Suprapubic skin (tissue), 4 donors: Measurements from ENCODE around the gene STRA6. TPM values are rescaled to one million over a fixed set of nuclear protein-coding genes. Genes with fewer than 3 reads are reported as not detected.
A peak's percentile ranks its signal among the peaks of the same experiment; 100 is the strongest.

Experiments
- DNase-seq, 2 donors: peaks; one replicate each; pipeline ENCODE4 v3.0.0-alpha.2; 2019; ENCODE audit warnings: low spot score in 2 of 2
- H3K27ac ChIP-seq: fragments of 200-600 bp; sonication (generic); one replicate; pipeline ENCODE4 v1.5.1; 2019
- H3K27me3 ChIP-seq: fragments of 200-600 bp; sonication (generic); one replicate; pipeline ENCODE4 v1.5.1; 2019
- H3K36me3 ChIP-seq: fragments of 200-600 bp; sonication (generic); one replicate; pipeline ENCODE4 v1.5.1; 2019
- H3K4me1 ChIP-seq: fragments of 200-600 bp; sonication (generic); one replicate; pipeline ENCODE4 v1.5.1; 2019
- H3K4me3 ChIP-seq: fragments of 200-600 bp; sonication (generic); one replicate; pipeline ENCODE4 v1.5.1; 2019; ENCODE audit warnings: mild to moderate bottlenecking
- H3K9me3 ChIP-seq: fragments of 200-600 bp; sonication (generic); one replicate; pipeline ENCODE4 v1.5.1; 2019
- EP300 ChIP-seq: sonication (generic); formaldehyde crosslinking; IDR thresholded peaks from one replicate; pipeline ENCODE4 v1.6.1; 2017; ENCODE audit warnings: antibody characterized with exemption
- POLR2A ChIP-seq, 2 donors: fragments of 450-650 bp; IDR thresholded peaks; one replicate each; pipeline ENCODE4 v1.6.1; 2017; ENCODE audit warnings: antibody characterized with exemption in 2 of 2, mild to moderate bottlenecking in 2 of 2, moderate library complexity in 2 of 2
- POLR2AphosphoS5 ChIP-seq, 3 donors: sonication (generic); formaldehyde crosslinking; IDR thresholded peaks; one replicate each; pipeline ENCODE4 v1.6.1; 2017; ENCODE audit warnings: antibody characterized with exemption in 3 of 3
- WGBS: methylation state at CpG from one replicate; pipeline ENCODE4 v1.1.5; 2018; 5-methylcytosine and 5-hydroxymethylcytosine counted together
- total RNA-seq, 4 donors: library from RNA; depleted of rRNA; stranded (reverse); fragments of >200 nt; gene quantifications; one replicate each; pipeline ENCODE4 v1.1.0, GENCODE V29; 2016
- TF ChIP-seq, protein P1 (sequence below), 2 donors: fragments of 200-600 bp in 1 of 2; fragments of 450-650 bp in 1 of 2; sonication (generic) in 1 of 2; IDR thresholded peaks; one replicate each; pipeline ENCODE4 v1.5.1; 2016 to 2019; ENCODE audit warnings: antibody characterized with exemption in 2 of 2, mild to moderate bottlenecking in 1 of 2, moderate library complexity in 1 of 2

The STRA6 gene
- total RNA-seq, 4 donors from 2014 or later: 0.26 to 0.39 TPM; not detected in 2

DNA sequence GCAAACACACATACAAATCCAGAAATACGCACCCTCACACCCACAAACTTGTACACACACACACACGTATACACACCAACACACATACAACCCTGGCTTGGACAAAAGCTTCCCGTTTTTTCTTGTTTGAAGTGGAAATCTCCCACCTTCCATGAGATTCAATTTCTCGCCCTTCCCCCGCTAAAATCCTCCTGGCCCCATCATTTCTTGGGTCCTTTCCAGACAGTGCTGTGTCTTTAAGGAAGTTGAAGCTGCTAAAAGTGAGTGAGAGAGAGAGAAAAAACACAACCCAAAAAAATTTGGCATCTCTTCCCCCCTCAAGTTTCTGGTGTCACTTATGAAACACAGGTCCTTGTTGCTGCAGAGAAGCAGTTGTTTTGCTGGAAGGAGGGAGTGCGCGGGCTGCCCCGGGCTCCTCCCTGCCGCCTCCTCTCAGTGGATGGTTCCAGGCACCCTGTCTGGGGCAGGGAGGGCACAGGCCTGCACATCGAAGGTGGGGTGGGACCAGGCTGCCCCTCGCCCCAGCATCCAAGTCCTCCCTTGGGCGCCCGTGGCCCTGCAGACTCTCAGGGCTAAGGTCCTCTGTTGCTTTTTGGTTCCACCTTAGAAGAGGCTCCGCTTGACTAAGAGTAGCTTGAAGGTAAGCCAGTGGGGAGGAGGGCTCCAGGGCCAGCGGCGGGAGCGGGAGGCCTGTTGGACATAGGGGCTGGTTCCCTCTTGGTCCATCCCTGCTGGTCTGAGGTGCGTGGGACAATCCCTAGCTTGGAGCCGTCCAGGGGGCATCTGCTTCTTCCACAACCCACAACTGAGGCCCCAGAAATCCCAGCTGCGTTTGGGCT is 29.0 kb downstream of the STRA6 start, which contains the start of gene ISLR:
TSS of gene ISLR (plus strand) at position 331 of the 839 bp plus-strand sequence. CDS start 1,149 bp downstream, outside the sequence.
- Histone ChIP-seq H3K4me3 (peak within 1 kb of the TSS; percentile 42), H3K27ac (peak within 1 kb of the TSS; percentile 65), H3K9me3 (no peaks in the 10 kb centered on the region), H3K36me3 (no peaks in the 10 kb centered on the region), H3K4me1 (peaks cover 51% of the 10 kb centered on the region), H3K27me3 (peaks cover 2% of the 10 kb centered on the region)
- peak; percentile 67 to 80 for DNase-seq
- TF ChIP-seq EP300 (no peak), POLR2AphosphoS5 (IDR thresholded peaks at IDR 0.05) (no peak), POLR2A (IDR thresholded peaks at IDR 0.05) (no peak)
- TF ChIP-seq, protein P1, sequence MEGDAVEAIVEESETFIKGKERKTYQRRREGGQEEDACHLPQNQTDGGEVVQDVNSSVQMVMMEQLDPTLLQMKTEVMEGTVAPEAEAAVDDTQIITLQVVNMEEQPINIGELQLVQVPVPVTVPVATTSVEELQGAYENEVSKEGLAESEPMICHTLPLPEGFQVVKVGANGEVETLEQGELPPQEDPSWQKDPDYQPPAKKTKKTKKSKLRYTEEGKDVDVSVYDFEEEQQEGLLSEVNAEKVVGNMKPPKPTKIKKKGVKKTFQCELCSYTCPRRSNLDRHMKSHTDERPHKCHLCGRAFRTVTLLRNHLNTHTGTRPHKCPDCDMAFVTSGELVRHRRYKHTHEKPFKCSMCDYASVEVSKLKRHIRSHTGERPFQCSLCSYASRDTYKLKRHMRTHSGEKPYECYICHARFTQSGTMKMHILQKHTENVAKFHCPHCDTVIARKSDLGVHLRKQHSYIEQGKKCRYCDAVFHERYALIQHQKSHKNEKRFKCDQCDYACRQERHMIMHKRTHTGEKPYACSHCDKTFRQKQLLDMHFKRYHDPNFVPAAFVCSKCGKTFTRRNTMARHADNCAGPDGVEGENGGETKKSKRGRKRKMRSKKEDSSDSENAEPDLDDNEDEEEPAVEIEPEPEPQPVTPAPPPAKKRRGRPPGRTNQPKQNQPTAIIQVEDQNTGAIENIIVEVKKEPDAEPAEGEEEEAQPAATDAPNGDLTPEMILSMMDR (IDR thresholded peaks at IDR 0.05): no peak
- WGBS: 31% methylated on average over 13 of the region's 20 CpGs

DNA sequence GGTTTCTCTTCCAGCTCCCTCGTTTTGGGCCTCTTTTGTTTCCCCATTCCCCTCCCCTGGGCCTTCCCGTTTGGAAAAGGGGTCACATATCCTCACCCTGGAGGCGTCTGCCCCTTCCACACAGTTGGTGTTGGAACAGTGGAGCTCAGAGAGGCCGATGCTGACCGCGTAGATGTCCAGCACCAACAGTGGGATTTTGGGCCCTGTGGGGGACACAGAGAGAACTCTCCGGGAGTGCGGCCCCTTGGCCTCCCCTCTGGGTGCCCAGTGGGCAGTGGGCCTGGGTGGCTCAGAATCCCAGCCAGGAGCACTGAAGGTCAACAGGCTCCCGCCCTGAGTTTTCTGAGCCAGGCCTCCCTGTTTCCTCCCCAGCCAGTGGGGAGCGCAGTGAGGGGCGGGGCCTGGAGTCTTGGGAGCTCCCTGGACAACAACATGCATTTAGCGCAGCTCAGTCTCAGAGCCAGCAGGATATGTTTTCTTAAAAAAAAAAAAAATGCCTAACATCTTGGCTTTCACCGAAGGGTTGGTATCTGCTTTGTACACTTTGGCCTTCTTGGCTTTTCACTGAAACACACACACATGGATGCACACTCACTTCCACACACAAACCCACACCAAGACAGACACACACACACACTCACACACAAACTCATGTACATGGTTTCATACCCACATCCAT is 29.7 kb downstream of the STRA6 start:
- 57% methylated on average over 11 of the region's 13 CpGs for WGBS
- DNase-seq: peak in 1 of 2 donors; percentile 83

GRCh38 chr15:74171965-74172541 is 30.5 kb downstream of the STRA6 start:
- no peak for DNase-seq
- Histone ChIP-seq H3K27ac (peak overlapping the region; percentile 26), H3K9me3 (no peaks in the 10 kb centered on the region), H3K27me3 (peaks cover 2% of the 10 kb centered on the region), H3K4me1 (peaks cover 39% of the 10 kb centered on the region), H3K4me3 (no peak overlapping the region), H3K36me3 (no peaks in the 10 kb centered on the region)
- 89% methylated on average over 1 of the region's 1 CpG for WGBS
- TF ChIP-seq POLR2A (IDR thresholded peaks at IDR 0.05) (no peak), POLR2AphosphoS5 (IDR thresholded peaks at IDR 0.05) (no peak)

More for the DNA sequence above, 29.7 kb downstream of the STRA6 start:
- no peak for TF ChIP-seq EP300
- no peak for TF ChIP-seq POLR2A (IDR thresholded peaks at IDR 0.05)
- TF ChIP-seq, protein P1 (IDR thresholded peaks at IDR 0.05): no peak
- no peak for TF ChIP-seq POLR2AphosphoS5 (IDR thresholded peaks at IDR 0.05)
- no peaks in the 10 kb centered on the region for H3K9me3 ChIP-seq
- H3K27me3 ChIP-seq: peaks cover 2% of the 10 kb centered on the region
- H3K36me3 ChIP-seq: no peaks in the 10 kb centered on the region
- peak overlapping the region; percentile 26 for H3K27ac ChIP-seq
- H3K4me1 ChIP-seq: peaks cover 46% of the 10 kb centered on the region
- no peak overlapping the region for H3K4me3 ChIP-seq

DNA sequence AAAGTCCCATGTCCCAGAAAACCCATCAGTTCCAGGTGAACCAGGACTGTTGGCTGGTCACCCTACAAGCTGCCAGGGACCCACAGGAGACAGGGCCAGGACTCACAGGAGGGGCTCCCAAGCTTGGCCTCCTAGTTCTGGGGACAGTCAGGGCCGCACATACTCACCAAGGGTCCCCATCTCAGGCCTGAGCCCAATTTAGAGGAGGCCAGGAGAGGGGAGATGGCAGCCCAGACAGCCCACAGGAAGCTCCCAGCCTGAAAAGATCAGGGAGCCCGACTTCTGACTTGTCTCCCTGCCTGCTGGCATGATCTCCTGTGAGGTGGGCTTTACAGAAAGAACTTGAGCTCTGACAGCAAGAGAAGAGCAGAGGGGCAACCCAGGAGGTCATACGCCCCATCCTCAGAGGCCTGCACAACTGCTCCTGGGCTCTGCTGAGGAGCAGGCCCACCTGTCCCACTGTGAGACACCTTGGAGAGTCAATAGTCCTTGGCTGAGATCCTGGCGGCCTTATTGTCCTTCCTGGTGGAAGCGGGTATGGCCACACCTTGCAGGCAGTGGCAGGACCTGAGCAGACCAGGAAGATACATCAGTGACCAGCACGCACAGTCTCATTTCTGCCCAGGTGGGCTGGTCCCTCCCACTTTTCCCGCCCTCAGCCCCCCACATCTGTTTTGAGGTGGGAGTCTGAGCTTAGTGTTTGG is 31.6 kb downstream of the STRA6 start:
- Histone ChIP-seq H3K36me3 (no peaks in the 10 kb centered on the region), H3K27me3 (no peaks in the 10 kb centered on the region), H3K4me3 (no peak overlapping the region), H3K4me1 (peaks cover 29% of the 10 kb centered on the region), H3K9me3 (no peaks in the 10 kb centered on the region), H3K27ac (no peak overlapping the region)
- DNase-seq: no peak
- WGBS: 77% methylated on average over 4 of the region's 7 CpGs
- TF ChIP-seq POLR2A (IDR thresholded peaks at IDR 0.05) (no peak), POLR2AphosphoS5 (IDR thresholded peaks at IDR 0.05) (no peak), EP300 (no peak)
- TF ChIP-seq, protein P1 (IDR thresholded peaks at IDR 0.05): no peak

GRCh38 chr15:74170071-74170844 is 32.3 kb downstream of the STRA6 start:
- DNase-seq: no peak
- H3K4me1 ChIP-seq: peaks cover 22% of the 10 kb centered on the region
- H3K9me3 ChIP-seq: no peaks in the 10 kb centered on the region
- no peak overlapping the region for H3K27ac ChIP-seq
- H3K36me3 ChIP-seq: no peaks in the 10 kb centered on the region
- H3K4me3 ChIP-seq: no peak overlapping the region
- WGBS: 83% methylated on average over 15 of the region's 15 CpGs
- TF ChIP-seq POLR2AphosphoS5 (IDR thresholded peaks at IDR 0.05): no peak
- H3K27me3 ChIP-seq: no peaks in the 10 kb centered on the region
